NCI-H1694 (cell line): ENCODE measurements around the gene NXNL1.
"Not testable (repeated sequence)": the region's sequence is repeated elsewhere in the genome, so short reads cannot be mapped to it uniquely, and the experiment has no call there.

ENCODE experiments used
- DNase-seq: peaks from one replicate; lab custom pipeline; 2025; lab: John Stamatoyannopoulos, UW

Gene NXNL1, protein sequence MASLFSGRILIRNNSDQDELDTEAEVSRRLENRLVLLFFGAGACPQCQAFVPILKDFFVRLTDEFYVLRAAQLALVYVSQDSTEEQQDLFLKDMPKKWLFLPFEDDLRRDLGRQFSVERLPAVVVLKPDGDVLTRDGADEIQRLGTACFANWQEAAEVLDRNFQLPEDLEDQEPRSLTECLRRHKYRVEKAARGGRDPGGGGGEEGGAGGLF

DNA sequence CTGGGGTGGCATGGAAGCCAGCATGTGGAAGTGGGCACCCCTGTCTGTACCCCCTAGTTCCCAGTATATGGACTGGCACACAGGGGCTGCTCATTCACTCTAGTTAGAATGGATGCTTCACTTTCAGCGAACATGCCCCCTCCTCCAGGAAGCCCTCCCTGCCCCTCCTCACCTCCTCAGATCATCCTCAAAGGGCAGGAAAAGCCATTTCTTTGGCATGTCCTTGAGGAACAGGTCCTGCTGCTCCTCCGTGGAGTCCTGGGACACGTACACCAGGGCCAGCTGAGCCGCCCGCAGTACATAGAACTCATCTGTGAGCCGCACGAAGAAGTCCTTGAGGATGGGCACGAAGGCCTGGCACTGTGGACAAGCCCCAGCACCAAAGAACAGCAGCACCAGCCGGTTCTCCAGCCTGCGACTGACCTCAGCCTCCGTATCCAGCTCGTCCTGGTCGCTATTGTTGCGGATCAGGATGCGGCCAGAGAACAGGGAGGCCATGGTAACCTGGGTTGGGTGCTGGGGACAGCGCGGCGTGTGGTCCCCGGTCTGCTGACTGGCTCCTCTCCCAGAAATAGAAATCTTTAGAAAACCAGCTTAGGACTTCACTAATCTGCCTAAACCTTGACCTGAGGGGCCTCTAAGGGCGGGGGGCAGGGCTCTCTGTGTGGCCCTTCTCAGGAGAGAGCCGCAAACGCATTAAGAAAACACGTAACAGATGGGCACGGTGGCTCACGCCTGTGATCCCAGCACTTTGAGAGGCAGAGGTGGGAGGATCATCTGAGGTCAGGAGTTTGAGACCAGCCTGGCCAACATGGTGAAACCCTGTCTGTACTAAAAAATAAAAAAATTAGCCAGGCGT lies at the start of gene NXNL1:
Gene NXNL1, minus strand, starts transcription at position 555 of the 859 bp plus-strand sequence. Its CDS starts 57 bp downstream, at position 498.
- no peak for DNase-seq

DNA sequence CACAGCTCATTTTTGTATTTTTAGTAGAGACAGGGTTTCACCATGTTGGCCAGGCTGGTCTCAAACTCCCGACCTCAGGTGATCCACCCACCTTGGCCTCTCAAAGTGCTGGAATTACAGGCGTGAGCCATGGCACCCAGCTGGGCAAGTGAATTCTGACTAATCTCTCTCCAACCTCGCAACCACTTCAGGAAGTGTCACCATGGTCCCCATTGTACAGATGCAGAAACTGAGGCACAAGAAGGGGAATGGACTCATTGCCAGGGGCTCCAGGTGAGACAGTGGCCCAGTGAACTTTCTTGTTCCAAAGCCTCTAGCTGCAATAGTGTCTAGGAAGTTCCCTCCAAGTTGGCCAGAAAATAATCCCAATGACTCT lies 47.8 kb upstream of the NXNL1 start:
- not testable (repeated sequence) for DNase-seq

DNA sequence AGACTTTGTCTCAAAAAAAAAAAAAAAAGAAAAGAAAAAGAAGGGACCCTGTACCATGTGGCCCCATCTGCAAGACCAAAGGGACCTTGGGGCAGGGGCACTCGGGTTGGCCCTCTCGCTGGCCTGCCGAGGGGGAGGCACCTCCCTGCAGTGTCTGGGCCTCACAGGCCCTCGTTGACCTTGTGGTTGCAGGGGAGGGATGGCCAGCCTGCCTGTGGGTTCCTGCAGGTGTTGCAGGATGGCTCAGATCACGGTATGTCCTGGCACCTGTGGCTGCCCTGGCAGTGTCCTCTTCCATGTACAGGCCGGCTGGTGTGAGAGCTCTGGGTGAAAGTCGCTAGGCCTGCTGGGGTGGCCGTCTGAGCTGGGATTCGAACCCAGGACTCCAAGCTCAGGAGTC lies 46.0 kb upstream of the NXNL1 start:
- DNase-seq, result no peak

DNA sequence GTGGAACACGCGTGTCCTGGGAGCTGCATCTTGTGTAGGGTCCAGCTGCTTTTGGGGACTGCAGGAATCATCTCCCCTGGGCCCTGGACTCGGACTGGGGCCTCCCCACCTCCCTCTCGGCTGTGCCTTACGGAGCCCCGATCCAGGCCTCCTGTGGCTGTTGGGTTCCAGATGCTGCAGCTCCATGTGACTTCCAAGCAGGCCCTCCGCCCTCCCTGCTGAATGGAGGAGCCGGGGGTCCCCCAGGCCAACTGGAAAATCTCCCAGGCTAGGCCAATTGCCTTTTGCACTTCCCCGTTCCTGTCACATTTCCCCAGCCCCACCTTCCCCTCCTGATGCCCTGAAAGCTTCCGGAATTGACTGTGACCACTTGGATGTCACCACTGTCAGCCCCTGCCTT lies 44.5 kb upstream of the NXNL1 start:
- DNase-seq, result no peak

DNA sequence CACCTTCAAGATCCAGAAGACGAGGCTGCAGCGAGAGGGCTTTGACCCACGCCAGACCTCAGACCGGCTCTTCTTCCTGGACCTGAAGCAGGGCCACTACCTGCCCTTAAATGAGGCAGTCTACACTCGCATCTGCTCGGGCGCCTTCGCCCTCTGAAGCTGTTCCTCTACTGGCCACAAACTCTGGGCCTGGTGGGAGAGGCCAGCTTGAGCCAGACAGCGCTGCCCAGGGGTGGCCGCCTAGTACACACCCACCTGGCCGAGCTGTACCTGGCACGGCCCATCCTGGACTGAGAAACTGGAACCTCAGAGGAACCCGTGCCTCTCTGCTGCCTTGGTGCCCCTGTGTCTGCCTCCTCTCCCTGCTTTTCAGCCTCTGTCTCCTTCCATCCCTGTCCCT lies 43.7 kb upstream of the NXNL1 start:
- no peak for DNase-seq

DNA sequence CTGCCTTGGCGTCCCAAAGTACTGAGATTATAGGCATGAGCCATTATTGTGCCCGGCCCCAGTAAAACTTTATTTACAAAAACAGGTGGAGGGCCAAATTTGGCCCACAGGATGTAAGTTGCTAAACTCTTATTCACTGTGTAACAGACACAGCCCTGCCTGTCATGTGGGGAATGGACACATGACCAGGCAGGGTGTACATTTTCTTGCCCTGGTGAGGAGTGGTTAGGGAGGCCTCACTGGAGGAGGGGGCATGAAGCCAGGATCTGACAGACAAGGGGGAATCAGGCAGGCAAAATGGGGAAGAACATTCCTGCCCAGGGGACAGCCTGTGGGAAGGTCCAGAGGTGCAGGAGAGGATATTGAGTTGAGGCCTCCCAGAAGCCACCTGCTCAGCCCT lies 43.3 kb upstream of the NXNL1 start:
- no peak for DNase-seq

DNA sequence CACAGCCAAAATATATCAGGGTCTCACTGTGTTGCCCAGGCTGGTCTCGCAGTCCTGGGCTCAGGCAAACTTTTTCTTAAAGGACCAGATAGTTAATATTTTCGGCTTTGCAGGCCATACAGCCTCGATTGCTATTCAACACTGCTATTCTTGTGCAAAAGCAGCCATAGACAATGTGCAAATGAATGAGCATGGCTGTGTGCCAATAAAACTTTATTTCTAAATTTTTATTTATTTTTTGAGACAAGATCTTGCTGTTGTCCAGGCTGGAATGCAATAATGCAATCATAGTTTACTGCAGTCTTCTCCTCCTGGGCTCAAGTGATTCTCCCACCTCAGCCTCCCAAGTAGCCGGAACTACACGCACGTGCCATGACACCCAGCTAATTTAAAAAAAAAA lies 42.5 kb upstream of the NXNL1 start:
- no peak for DNase-seq

DNA sequence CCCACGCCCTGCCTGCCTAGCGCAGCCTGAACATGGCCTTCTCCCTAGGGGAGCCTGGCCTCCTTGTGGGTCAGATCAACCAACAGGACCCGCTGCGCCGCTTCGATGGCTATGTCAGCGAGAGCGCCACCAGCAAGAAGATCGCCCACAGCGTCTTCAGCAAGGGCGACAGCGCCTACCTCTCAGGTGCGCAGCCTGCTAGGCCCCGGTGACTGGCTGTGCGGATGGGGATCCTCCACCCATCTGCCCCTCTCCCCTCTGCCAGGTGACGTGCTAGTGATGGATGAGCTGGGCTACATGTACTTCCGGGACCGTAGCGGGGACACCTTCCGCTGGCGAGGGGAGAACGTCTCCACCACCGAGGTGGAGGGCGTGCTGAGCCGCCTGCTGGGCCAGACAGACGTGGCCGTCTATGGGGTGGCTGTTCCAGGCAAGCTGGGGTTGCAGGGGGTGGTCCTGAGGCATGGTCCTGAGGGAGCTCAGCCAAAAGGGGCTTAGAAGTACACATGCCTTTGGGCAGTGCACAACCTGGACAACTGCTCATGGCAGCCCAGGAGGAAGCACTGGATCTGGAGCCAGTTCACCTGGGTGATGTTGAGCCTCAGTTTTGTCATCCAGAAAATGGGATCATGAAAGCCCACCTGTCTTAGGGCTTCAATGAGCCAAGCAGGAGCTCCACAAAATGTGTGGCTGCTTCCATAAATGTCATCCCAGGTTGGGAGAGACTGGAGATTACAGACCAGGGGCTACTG lies 39.9 kb upstream of the NXNL1 start:
- DNase-seq, result no peak

DNA sequence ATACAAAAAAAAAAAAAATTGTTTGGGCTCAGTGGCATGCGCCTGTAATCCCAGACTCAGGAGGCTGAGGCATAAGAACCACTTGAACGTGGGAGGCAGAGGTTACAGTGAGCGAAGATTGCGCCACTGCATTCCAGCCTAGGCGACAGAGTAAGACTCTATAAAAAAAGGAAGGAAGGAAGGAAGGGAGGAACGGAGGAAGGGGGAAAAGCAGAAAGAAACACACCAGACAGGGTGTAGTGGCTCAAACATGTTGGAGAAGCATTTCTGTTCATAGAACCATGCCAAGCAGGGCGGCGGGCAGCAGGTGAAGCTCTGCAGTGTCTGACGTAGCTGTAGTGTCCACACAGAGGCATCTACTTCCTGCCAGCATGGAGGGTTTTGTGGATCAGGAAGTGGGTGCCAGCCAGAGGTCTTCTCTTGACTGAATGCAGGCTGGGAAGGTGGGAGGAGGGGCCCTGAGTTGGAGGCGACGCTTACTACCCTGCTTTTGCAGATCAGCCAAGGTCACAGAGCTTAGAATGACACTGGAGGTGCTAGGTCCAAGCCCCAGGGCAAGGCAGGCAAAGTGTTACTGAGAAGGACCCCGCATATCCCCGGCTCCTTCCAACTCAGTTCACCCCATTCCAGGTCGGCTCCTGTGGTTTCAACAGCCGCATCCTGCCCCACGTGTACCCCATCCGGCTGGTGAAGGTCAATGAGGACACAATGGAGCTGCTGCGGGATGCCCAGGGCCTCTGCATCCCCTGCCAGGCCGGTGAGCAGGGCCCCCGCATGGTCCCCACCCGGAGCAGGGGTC lies 39.1 kb upstream of the NXNL1 start:
- DNase-seq, result no peak

DNA sequence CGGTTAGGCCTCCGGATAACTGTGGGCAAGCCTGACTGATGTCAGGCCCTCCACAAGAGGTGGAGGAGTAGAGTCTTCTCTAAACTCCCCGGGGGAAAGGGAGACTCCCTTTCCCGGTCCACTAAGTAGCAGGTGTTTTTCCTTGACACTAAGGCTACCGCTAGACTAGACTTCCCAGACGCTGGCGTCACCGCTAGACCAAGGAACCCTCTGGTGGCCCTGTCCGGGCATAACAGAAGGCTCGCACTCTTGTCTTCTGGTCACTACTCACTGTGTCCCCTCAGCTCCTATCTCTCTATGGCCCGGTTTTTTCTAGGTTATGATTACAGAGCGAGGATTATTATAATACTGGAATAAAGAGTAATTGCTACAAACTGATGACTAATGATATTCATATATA lies 38.3 kb upstream of the NXNL1 start:
- not testable (repeated sequence) for DNase-seq

DNA sequence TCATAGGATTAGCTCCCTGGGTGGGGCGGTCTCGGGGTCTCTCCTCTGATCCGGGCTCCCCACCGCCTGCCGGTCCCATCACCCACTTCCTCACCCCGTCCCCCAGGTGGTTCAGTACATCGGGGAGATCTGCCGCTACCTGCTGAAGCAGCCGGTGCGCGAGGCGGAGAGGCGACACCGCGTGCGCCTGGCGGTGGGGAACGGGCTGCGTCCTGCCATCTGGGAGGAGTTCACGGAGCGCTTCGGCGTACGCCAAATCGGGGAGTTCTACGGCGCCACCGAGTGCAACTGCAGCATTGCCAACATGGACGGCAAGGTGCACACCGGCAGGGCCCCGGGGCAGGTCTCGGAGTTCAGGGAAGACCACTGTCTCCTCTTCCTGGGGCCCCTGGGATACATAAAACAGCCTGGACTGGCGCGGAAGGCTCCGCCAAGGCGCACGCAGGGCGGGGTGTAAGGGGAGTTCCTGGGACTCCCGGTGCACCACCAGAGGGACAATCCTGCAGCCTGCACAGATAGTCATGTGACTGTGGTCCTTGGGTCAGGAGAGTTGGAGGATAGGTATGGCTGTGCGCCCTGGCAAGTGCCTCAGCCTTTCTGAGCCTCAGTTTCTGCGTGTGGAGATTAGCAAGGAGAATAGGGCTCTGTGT lies 36.5 kb upstream of the NXNL1 start:
- DNase-seq, result no peak

DNA sequence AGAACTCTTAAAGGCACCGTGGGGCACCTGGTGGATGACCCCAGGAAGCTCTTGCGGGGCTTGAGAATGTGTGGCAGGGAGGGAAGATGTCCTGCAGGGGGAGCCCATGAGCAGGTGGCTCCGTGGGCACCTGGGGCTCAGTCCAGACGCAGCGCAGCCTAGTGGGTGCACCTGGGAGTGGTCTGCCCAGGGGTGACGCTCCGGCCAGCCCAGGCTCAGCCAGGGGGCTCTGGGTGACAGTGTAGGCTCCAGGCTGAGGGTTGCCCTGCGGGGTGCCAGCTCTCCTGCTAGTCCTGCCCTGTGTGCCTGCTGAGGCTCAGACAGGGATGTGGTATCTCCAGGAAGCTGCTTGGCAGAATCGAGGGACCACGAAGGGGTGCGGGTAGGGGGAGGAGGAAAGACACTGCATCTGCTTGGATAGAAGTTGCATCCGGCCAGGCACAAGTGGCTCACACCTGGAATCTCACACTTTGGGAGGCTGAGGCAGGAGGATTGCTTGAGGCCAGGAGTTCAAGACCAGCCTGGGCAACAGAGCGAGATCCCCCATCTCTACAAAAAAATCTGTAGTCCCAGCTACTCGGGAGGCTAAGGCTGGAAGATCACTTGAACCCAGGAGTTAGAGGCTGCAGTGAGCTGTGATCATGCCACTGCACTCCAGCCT lies 35.7 kb upstream of the NXNL1 start:
- DNase-seq, result peak; percentile 67

DNA sequence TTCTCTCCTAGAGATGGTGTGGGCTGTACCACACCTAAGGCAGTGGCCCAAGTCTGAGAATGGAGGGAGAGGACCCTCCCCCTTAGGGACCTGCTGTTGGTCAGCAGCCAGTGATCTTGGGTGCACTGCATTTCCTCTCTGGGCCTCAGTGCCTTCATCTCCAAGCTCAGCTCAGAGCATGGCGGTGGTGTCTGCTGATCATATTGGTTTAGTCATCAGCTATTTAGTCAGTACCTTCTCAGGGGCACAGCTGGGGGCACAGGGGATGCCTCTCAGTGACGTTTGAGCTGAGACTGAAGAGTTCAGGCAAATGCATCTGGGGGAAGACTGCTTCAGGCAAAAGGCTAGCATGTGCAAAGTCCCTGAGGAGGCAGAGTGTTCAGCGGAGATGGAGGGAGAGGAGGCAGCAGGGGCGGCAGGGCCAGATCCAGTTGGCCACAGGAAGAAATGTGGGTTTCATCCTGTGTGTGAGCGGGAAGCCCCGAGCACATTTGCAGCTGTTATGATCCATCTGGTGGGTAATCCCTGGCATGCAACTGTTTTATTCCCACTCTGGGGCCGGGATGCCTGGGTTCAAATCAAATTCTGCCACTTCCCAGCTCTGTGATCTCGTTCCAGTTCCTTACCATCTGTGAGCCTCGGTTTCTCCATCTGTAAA lies 35.0 kb upstream of the NXNL1 start:
- DNase-seq, result no peak

DNA sequence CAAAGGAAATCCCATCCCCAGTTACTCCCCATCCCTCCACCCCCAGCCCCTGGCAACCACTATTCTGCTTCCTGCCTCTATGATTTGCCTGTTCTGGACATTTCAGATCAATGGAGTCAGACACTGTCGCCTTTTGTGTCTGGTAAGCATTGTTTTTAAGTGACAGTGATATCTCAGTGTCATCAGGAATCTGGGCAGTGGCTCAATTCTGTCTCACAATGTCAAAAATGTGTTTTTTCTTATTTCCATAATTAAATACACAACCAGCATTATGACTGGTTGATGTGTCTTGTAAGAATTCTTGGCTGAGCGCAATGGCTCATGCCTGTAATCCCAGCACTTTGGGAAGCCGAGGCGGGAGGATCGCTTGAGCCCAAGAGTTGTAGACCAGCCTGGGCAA lies 30.6 kb upstream of the NXNL1 start:
- no peak for DNase-seq

DNA sequence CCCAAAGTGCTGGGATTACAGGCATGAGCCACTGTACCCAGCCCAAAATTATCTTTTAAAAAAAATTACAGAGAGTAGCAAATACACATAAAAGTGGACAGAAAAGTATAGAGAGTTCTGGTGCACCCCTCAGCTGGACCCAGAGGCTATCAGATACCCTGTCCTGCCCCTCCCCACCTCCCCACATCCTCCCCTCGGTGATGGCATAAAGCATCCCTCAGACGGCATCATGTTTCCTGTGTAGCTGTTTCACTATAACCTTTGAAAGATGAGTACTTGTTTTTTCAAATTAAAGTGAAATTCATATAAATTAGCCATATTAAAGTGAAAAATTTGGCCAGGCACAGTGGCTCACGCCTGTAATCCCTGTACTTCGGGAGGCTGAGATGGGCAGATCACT lies 29.7 kb upstream of the NXNL1 start:
- DNase-seq, result no peak

DNA sequence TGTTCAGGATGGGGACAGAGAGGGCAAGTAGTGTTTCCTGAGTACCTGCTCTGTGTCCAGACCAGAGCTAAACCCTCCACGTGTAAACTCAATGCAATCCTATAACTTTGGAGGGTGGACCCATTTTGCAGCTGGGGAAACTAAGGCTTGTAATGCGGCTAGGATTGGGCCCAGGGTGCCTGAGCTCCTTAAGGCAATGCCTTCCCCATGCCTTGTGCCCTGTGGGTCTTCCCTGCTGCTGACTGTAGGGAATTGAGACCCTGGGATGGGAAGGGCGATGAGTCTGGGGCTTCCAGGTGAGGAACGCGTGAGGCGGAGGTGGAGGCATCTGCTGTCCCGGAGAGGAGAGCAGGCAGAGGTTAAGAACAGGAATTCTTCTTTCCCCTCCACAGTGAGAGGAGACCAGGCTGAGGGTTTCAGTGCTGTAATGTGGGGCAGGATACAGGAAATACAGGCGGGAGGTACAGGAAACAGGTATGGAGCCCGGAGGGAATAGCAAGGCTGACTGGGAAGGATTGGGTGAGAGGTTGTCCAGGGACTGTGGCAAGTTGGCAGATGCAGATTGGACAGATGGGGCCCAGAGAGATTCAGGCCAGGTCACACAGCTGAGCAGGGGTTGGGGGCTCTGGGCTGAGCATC lies 28.8 kb upstream of the NXNL1 start:
- no peak for DNase-seq

DNA sequence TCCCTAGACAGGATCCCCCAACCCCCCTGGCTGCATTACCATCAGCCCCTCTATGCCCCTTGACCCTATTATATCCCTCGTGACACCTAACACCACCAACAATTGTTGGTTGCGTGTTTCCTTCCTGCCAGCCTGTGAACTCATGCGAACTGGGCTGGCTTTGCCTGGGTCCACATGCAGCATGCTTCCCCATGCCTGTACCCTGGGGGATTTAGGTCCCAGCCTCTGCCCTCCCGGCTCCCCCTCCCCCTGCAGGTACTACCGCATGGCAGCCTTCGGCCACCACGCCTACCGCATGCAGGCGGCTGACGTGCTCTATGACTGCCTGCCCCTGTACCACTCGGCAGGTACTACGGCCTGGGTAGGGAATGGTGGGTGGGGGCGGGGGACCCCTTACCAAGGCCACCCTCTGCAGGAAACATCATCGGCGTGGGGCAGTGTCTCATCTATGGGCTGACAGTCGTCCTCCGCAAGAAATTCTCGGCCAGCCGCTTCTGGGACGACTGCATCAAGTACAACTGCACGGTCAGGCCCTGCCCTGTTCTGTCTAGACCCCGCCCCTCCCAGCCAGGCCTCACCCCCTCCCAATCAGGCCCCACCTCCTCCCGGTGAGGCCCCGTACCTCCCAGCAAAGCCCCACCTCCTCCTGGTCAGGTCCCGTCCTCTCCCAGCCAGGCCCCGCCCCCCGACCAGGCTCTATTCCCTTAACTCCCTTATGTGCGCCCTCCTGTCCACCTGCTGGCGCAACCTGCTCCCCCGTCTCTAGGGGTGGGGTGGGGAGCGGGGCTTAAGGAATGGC lies 28.1 kb upstream of the NXNL1 start:
- no peak for DNase-seq

DNA sequence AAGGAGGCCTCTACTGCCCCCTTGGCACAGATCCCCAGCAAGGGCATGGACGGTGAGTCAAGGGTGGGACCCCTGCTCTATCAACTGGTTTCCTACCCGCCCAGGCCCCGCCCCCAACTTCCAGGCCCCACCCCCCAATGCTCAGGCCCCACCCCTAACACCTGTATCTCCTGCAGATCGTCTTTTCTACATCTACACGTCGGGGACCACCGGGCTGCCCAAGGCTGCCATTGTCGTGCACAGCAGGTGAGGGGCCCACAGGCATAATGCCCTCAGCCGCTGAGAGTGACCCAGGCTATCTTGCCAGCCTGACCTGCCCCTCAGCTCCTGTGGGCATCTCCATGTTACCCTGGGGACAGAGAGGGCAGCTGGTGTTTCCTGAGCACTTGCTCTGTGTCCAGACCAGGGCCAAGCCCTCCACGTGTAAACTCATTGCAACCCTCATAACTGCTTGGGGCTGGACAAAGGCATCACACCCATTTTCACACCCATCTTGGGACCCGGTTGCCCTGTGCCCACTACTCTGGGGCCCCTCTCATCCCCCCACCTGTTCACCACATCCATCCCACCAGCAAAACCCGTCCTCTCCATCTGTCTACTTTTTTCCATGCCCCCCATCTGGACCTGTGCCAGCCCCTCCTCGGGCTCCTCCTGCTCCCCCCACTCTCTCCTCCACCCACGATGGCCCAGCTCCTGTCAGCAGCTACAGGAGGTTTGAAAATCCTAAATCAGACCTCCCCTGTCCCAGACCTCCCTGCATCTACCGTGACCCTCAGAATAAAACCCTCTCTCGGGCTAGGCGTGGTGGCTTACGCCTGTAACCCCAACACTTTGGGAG lies 26.8 kb upstream of the NXNL1 start:
- no peak for DNase-seq
